ENCODE measurements around the gene KSR1.
"Not testable (repeated sequence)": the region's sequence is repeated elsewhere in the genome, so short reads cannot be mapped to it uniquely, and the experiment has no call there.

The KSR1 gene

GRCh38 chr17:27621942-27622559 lies 165.8 kb downstream of the KSR1 start:
- no peak for DNase-seq

GRCh38 chr17:27622986-27623385 lies 166.7 kb downstream of the KSR1 start:
- DNase-seq: no peak

GRCh38 chr17:27623614-27624013 lies 167.4 kb downstream of the KSR1 start:
- no peak for DNase-seq

GRCh38 chr17:27624539-27624938 lies 168.3 kb downstream of the KSR1 start:
- DNase-seq: no peak

GRCh38 chr17:27625856-27626255 lies 169.6 kb downstream of the KSR1 start:
- DNase-seq: no peak

- no peak for DNase-seq
These were observed 171.3 kb downstream of the KSR1 start for GRCh38 chr17:27627514-27627913.

GRCh38 chr17:27628376-27628775 lies 172.1 kb downstream of the KSR1 start:
- DNase-seq: no peak

- DNase-seq: not testable (repeated sequence)
These were observed 173.0 kb downstream of the KSR1 start for GRCh38 chr17:27629260-27629659.

- peak in 2 of 4 experiments; percentile 12 to 28 for DNase-seq
These were observed 174.6 kb downstream of the KSR1 start, which contains the start of gene LGALS9 for GRCh38 chr17:27630607-27631410. LGALS9 (plus strand) TSS chr17:27631188; CDS start chr17:27631266, 78 bp downstream.

- DNase-seq: no peak
These were observed 175.1 kb downstream of the KSR1 start for GRCh38 chr17:27631411-27631760.

- DNase-seq: no peak
These were observed 175.9 kb downstream of the KSR1 start for GRCh38 chr17:27631897-27632725.

GRCh38 chr17:27632766-27633165 lies 176.5 kb downstream of the KSR1 start:
- not testable (repeated sequence) for DNase-seq

GRCh38 chr17:27633312-27634025 lies 177.2 kb downstream of the KSR1 start:
- no peak for DNase-seq

GRCh38 chr17:27634026-27634335 lies 177.7 kb downstream of the KSR1 start:
- DNase-seq: no peak

GRCh38 chr17:27634776-27635175 lies 178.5 kb downstream of the KSR1 start:
- no peak for DNase-seq

GRCh38 chr17:27635275-27635823 lies 179.1 kb downstream of the KSR1 start:
- no peak for DNase-seq

GRCh38 chr17:27636005-27636520 lies 179.8 kb downstream of the KSR1 start:
- DNase-seq: not testable (repeated sequence)

- not testable (repeated sequence) for DNase-seq
These were observed 181.6 kb downstream of the KSR1 start for GRCh38 chr17:27637818-27638217.

- DNase-seq: not testable (repeated sequence)
These were observed 182.2 kb downstream of the KSR1 start for GRCh38 chr17:27638415-27638914.

- DNase-seq: no peak
These were observed 184.5 kb downstream of the KSR1 start for GRCh38 chr17:27640790-27641189.

GRCh38 chr17:27644586-27644985 lies 188.3 kb downstream of the KSR1 start:
- no peak for DNase-seq

- not testable (repeated sequence) for DNase-seq
These were observed 189.4 kb downstream of the KSR1 start for GRCh38 chr17:27645621-27646020.
